GM12874 (cell line): Measurements from ENCODE around the gene USH2A.

ENCODE experiments used
- CTCF ChIP-seq: IDR thresholded peaks from 2 replicates; pipeline ENCODE4 v1.5.1; 2011; ENCODE audit warnings: low read depth, mild to moderate bottlenecking, control low read depth, low read length, moderate library complexity; ENCODE audit not compliant: insufficient read depth

USH2A gene

DNA sequence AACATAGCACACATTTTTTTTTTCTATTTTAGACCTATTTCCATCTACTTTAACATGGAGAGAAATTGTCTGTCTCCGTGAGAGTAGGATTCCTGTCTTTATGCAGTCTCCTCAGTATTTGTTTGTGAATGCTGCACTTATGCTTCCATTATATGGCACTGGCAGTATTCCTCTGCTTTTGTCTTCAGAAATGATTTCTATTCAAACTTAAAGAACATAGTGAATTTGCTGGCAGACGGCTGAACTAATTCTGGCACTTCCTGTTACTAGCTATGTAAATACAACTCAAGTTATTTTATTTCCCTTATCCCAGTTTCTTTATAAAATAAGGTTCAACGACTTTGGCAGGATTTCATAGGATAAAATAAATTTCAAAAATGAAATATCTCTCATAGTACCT lies 810.9 kb downstream of the USH2A start:
- TF ChIP-seq CTCF, result no peak

DNA sequence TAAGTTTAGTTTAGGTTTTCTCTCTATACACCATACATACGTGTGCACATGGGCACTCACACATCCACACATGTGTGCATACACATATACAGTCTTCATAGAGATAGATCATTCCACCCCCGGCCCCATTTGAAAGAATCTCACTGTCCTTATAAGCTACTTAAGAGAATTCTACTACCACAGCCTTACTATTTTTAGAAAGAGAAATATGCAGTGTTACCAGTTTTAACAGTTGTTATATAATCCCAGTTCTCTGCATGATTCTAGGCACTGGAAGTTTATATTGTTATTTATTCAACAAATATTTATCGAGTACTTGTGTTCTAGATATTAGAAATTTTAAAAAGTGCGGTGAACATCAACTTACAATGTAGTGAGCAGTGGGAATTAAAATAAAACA lies 814.6 kb downstream of the USH2A start:
- TF ChIP-seq CTCF, result no peak

DNA sequence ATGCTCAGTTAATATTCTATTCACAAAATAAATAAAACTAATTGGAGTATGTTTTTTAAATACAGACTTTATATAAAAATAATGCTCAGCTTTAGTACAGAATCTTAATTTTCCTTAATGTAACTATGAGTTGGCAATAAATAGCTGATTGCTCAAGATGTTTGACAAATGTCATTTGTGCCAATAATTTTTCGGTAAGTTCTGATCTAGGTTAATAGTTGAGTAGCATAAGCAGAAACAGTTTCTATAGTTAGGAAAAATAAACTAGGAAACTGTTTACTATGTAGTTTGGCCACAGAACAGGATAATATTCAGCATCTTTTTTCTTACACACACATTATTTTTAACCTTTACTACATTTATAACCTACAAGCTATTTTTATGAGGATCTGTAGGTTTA lies 815.8 kb downstream of the USH2A start:
- TF ChIP-seq CTCF, result no peak

GRCh38 chr1:215606564-215607168 lies 816.6 kb downstream of the USH2A start:
- no peak for TF ChIP-seq CTCF

DNA sequence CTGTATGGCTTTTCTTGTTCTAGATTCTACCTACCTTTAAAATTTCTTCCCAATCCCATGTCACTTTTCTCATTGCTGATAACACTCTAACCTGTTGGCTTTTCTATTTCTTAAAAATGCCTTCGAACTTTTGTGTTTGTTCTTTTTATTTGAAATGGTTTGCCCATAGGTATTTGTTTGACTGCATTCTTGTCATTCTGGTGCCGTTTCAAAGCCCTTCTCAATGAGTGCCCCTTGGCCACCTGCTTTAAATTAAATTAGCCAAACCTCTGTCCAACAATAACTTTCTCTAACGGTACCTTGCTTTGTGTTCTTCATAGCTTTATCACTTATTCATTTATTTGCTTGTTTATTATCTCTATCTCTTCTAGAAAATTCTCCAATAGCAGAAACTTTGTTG lies 817.2 kb downstream of the USH2A start:
- TF ChIP-seq CTCF, result no peak

GRCh38 chr1:215605011-215605621 lies 818.1 kb downstream of the USH2A start:
- no peak for TF ChIP-seq CTCF

- no peak for TF ChIP-seq CTCF
These were observed 819.9 kb downstream of the USH2A start for GRCh38 chr1:215603319-215603718.
